Hepatic stellate cell (primary cell): Measurements from ENCODE around the gene TGFBR3.

Source experiments
- DNase-seq: peaks from one replicate; pipeline ENCODE4 v3.0.0; 2011; ENCODE audit warnings: low spot score

Gene TGFBR3

GRCh38 chr1:91754816-91755580 is 131.0 kb downstream of the TGFBR3 start:
- no peak for DNase-seq

GRCh38 chr1:91754348-91754747 is 131.6 kb downstream of the TGFBR3 start:
- DNase-seq: peak; percentile 14

GRCh38 chr1:91753878-91754277 is 132.1 kb downstream of the TGFBR3 start:
- DNase-seq: no peak

GRCh38 chr1:91752324-91752723 is 133.6 kb downstream of the TGFBR3 start:
- DNase-seq: no peak

- no peak for DNase-seq
Measured at GRCh38 chr1:91751275-91751674, 134.7 kb downstream of the TGFBR3 start.

GRCh38 chr1:91750398-91750996 is 135.5 kb downstream of the TGFBR3 start:
- DNase-seq: no peak

GRCh38 chr1:91749788-91750231 is 136.1 kb downstream of the TGFBR3 start:
- DNase-seq: no peak

- no peak for DNase-seq
Measured at GRCh38 chr1:91747666-91748065, 138.3 kb downstream of the TGFBR3 start.

GRCh38 chr1:91746728-91747338 is 139.1 kb downstream of the TGFBR3 start:
- DNase-seq: no peak

- no peak for DNase-seq
Measured at GRCh38 chr1:91745640-91746373, 140.1 kb downstream of the TGFBR3 start.

GRCh38 chr1:91744953-91745639 is 140.9 kb downstream of the TGFBR3 start:
- DNase-seq: no peak

GRCh38 chr1:91742848-91743292 is 143.1 kb downstream of the TGFBR3 start:
- DNase-seq: no peak

- no peak for DNase-seq
Measured at GRCh38 chr1:91741906-91742305, 144.0 kb downstream of the TGFBR3 start.

- DNase-seq: peak; percentile 19
Measured at GRCh38 chr1:91741301-91741700, 144.7 kb downstream of the TGFBR3 start.

GRCh38 chr1:91737650-91738049 is 148.3 kb downstream of the TGFBR3 start:
- DNase-seq: no peak

- DNase-seq: peak; percentile 75
Measured at GRCh38 chr1:91736715-91737615, 149.0 kb downstream of the TGFBR3 start.

- DNase-seq: no peak
Measured at GRCh38 chr1:91736146-91736714, 149.7 kb downstream of the TGFBR3 start.

- no peak for DNase-seq
Measured at GRCh38 chr1:91735266-91735845, 150.6 kb downstream of the TGFBR3 start.

- DNase-seq: no peak
Measured at GRCh38 chr1:91734761-91735160, 151.2 kb downstream of the TGFBR3 start.

- no peak for DNase-seq
Measured at GRCh38 chr1:91733108-91733710, 152.7 kb downstream of the TGFBR3 start.
